Spleen (tissue), 7 donors: Measurements from ENCODE around the gene CCDC171.

Source experiments
- POLR2A ChIP-seq, 3 donors: fragments of 450-650 bp; IDR thresholded peaks; one replicate each; pipeline ENCODE4 v1.5.1; 2017; ENCODE audit warnings: antibody characterized with exemption in 3 of 3, mild to moderate bottlenecking in 1 of 3
- POLR2AphosphoS5 ChIP-seq, 3 donors: sonication (generic); formaldehyde crosslinking; IDR thresholded peaks; one replicate each; pipeline ENCODE4 v1.5.1; 2017; ENCODE audit warnings: antibody characterized with exemption in 3 of 3
- TF ChIP-seq, protein P1 (sequence below), 11 experiments: fragments of 200-600 bp in 7 of 11; fragments of 450-650 bp in 4 of 11; sonication (generic) in 4 of 11; IDR thresholded peaks in 8 of 11; conservative IDR thresholded peaks in 3 of 11; 1 replicate in 7 of 11; 2 replicates in 4 of 11; pipeline versions ENCODE4 v1.4.0 to v1.8.0; 2016 to 2021; ENCODE audit warnings: antibody characterized with exemption in 11 of 11, inconsistent platforms in 4 of 11, mild to moderate bottlenecking in 1 of 11
- donor health status: DM: no; HTN: no; CAD: no; lungs with moderate emphysema.
- donor health status: DM: no; HTN: no; CAD: no.
- donor health status: DM: no; HTN: no; CAD: no.

- TF ChIP-seq POLR2A (IDR thresholded peaks at IDR 0.05): no peak
- TF ChIP-seq, protein P1, sequence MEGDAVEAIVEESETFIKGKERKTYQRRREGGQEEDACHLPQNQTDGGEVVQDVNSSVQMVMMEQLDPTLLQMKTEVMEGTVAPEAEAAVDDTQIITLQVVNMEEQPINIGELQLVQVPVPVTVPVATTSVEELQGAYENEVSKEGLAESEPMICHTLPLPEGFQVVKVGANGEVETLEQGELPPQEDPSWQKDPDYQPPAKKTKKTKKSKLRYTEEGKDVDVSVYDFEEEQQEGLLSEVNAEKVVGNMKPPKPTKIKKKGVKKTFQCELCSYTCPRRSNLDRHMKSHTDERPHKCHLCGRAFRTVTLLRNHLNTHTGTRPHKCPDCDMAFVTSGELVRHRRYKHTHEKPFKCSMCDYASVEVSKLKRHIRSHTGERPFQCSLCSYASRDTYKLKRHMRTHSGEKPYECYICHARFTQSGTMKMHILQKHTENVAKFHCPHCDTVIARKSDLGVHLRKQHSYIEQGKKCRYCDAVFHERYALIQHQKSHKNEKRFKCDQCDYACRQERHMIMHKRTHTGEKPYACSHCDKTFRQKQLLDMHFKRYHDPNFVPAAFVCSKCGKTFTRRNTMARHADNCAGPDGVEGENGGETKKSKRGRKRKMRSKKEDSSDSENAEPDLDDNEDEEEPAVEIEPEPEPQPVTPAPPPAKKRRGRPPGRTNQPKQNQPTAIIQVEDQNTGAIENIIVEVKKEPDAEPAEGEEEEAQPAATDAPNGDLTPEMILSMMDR (IDR thresholded peaks at IDR 0.05 in 8 of 11, conservative IDR thresholded peaks at IDR 0.05 in 3 of 11): no peak
- no peak for TF ChIP-seq POLR2AphosphoS5 (IDR thresholded peaks at IDR 0.05)
Measured at GRCh38 chr9:15882883-15883282, 330.0 kb downstream of the CCDC171 start.
